Islet of Langerhans (tissue), 1 donor: ENCODE results near the gene C2orf72.

Source experiments
- FAIRE-seq: peaks from one replicate; lab custom pipeline; 2011; peaks lifted over from hg19 to GRCh38; lab: Jason Lieb, UNC

C2orf72 gene

GRCh38 chr2:231069379-231070054 is 32.2 kb downstream of the C2orf72 start:
- peak; percentile 77 for FAIRE-seq

- FAIRE-seq = no peak
Measured at GRCh38 chr2:231084565-231084964, 47.2 kb downstream of the C2orf72 start.

- no peak for FAIRE-seq
Measured at GRCh38 chr2:231088754-231089153, 51.4 kb downstream of the C2orf72 start.

- FAIRE-seq = no peak
Measured at GRCh38 chr2:231093933-231094332, 56.6 kb downstream of the C2orf72 start.

- FAIRE-seq = no peak
Measured at GRCh38 chr2:231094736-231095346, 57.5 kb downstream of the C2orf72 start.
